Body of pancreas (tissue), 4 donors: ENCODE results near the gene SATB2. TPM values are rescaled to one million over a fixed set of nuclear protein-coding genes. Genes with fewer than 3 reads are reported as not detected.

Experiments
- ATAC-seq: fragments of 150-250 bp; one replicate; pipeline ENCODE4 v1.9.1; 2016
- DNase-seq, 4 donors: peaks; one replicate each; pipeline ENCODE4 v3.0.0-alpha.2; 2019
- H3K27ac ChIP-seq, 4 donors: fragments of 200-600 bp; sonication (generic); 1 replicate in 3 of 4; 2 replicates in 1 of 4; pipeline versions ENCODE4 v1.5.1 to v1.6.1; 2016 to 2019; ENCODE audit warnings: mild to moderate bottlenecking in 1 of 4, mixed read lengths in 1 of 4, moderate library complexity in 1 of 4
- H3K27me3 ChIP-seq, 2 donors: fragments of 200-600 bp; sonication (generic); one replicate each; pipeline ENCODE4 v1.6.0; 2016; ENCODE audit warnings: mild to moderate bottlenecking in 1 of 2
- H3K36me3 ChIP-seq, 2 donors: fragments of 200-600 bp; sonication (generic); replicated peaks in 1 of 2; 2 replicates each; pipeline ENCODE4 v1.5.1; 2016; ENCODE audit warnings: low read depth in 2 of 2; ENCODE audit not compliant: insufficient read depth in 1 of 2
- H3K4me1 ChIP-seq: fragments of 200-600 bp; sonication (generic); one replicate; pipeline ENCODE4 v1.6.0; 2016
- H3K4me3 ChIP-seq, 2 donors: fragments of 200-600 bp; sonication (generic); 1 replicate in 1 of 2; 2 replicates in 1 of 2; pipeline ENCODE4 v1.5.1; 2016 to 2019
- H3K9me3 ChIP-seq, 3 donors: fragments of 200-600 bp; sonication (generic); 1 replicate in 2 of 3; 2 replicates in 1 of 3; pipeline ENCODE4 v1.5.1; 2016
- POLR2A ChIP-seq, 3 donors: fragments of 450-650 bp; IDR thresholded peaks; one replicate each; pipeline ENCODE4 v1.6.1; 2016; ENCODE audit warnings: antibody characterized with exemption in 3 of 3, mild to moderate bottlenecking in 2 of 3
- WGBS, 2 donors: methylation state at CpG; one replicate each; pipeline ENCODE4 v1.1.5; 2017; 5-methylcytosine and 5-hydroxymethylcytosine counted together
- intact Hi-C: fragments of 100-400 bp; cut with DNase I; formaldehyde crosslinking; loops from one replicate; pipeline ENCODE4 v1.15.1; 2023
- total RNA-seq, 2 donors: library from RNA; depleted of rRNA; stranded (reverse); fragments of >200 nt; gene quantifications; one replicate each; pipeline ENCODE4 v1.1.0, GENCODE V29; 2016
- TF ChIP-seq, protein P1 (sequence below), 7 experiments: fragments of 450-650 bp in 4 of 7; fragments of 200-600 bp in 3 of 7; sonication (generic) in 3 of 7; IDR thresholded peaks; one replicate each; pipeline ENCODE4 v1.5.1; 2016 to 2019; ENCODE audit warnings: antibody characterized with exemption in 7 of 7

SATB2 gene
- total RNA-seq, 2 donors from 2014 or later, result 2.6 to 4.3 TPM

DNA sequence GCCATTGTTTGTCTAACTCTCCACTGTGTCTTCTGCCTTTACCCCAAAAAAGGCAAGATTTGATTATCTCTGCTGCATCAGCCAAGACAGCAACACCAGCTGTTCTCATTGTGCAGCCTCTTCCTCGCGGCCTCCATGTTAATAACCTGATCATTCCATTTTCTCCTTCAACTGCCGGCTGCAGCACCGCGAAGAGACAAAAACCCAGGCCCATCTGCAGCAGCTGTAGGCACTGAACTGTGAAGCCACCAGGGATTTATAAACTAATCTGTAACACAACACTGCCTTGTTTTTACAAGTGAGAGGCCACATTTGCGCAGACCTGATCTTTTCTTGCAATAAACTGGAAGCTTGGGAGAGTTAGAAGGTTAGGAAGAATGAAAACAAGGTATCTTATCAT, 147.8 kb downstream of the SATB2 start:
- no peak for ATAC-seq
- DNase-seq, result no peak
- no peak for TF ChIP-seq POLR2A (IDR thresholded peaks at IDR 0.05)
- intact Hi-C loops, result no loop called here
- Histone ChIP-seq H3K4me1 (no peaks in the 10 kb centered on the region), H3K27ac (no peak overlapping the region), H3K36me3 (peaks cover 0 to 1% of the 10 kb centered on the region in 2 donors), H3K9me3 (no peaks in the 10 kb centered on the region), H3K27me3 (no peaks in the 10 kb centered on the region), H3K4me3 (no peak overlapping the region)
- WGBS, 2 donors, result 86 to 95% methylated on average over 6 of the region's 6 CpGs

DNA sequence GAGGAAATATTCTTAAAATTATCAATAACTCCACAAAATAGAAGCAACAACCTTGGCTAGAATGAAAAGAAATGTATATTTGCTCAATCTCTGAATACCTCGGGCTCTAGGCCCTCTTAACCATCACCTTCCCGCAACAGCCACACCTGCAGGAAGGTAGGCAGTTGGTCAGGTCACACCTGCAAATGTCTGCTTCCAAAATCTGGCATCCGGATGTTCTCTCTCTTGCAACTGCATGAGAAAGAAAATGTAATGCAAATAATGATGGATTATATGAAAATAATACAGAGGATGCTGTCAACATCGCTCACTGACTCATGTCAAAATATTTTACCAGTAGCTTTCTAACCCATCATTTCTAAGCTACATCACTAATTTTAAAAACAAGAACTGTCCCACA, 148.3 kb downstream of the SATB2 start:
- 81 to 85% methylated on average over 4 of the region's 4 CpGs for WGBS, 2 donors

DNA sequence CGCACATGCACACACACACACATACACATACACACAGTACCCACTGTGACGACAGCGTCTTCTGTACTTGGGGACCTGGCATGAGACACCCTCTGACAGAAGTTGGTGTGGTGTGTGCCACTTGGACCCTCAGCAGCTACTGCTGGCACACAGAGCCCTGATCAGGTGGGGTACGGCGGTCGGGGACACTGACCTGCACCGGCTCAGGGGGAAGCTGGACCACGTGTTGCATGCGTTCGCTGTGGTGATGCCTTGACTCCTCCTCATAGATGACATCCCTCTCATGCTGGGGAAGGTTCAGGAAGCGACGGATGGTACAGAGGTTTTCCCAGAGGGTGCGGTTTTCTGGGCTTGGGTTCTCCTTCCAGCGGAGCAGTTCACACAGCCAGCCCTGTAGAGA, 149.2 kb downstream of the SATB2 start:
- peaks cover 0 to 1% of the 10 kb centered on the region in 2 donors for H3K36me3 ChIP-seq
- no peak overlapping the region for H3K27ac ChIP-seq
- WGBS, 2 donors, result 92 to 94% methylated on average over 14 of the region's 14 CpGs
- no peaks in the 10 kb centered on the region for H3K27me3 ChIP-seq
- H3K9me3 ChIP-seq, result no peaks in the 10 kb centered on the region
- no peak for DNase-seq
- ATAC-seq, result no peak
- H3K4me3 ChIP-seq, result no peak overlapping the region
- H3K4me1 ChIP-seq, result no peaks in the 10 kb centered on the region
- intact Hi-C loops, result no loop called here
- TF ChIP-seq, protein P1, sequence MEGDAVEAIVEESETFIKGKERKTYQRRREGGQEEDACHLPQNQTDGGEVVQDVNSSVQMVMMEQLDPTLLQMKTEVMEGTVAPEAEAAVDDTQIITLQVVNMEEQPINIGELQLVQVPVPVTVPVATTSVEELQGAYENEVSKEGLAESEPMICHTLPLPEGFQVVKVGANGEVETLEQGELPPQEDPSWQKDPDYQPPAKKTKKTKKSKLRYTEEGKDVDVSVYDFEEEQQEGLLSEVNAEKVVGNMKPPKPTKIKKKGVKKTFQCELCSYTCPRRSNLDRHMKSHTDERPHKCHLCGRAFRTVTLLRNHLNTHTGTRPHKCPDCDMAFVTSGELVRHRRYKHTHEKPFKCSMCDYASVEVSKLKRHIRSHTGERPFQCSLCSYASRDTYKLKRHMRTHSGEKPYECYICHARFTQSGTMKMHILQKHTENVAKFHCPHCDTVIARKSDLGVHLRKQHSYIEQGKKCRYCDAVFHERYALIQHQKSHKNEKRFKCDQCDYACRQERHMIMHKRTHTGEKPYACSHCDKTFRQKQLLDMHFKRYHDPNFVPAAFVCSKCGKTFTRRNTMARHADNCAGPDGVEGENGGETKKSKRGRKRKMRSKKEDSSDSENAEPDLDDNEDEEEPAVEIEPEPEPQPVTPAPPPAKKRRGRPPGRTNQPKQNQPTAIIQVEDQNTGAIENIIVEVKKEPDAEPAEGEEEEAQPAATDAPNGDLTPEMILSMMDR (IDR thresholded peaks at IDR 0.05), result no peak
- TF ChIP-seq POLR2A (IDR thresholded peaks at IDR 0.05), result no peak

More for the DNA sequence above, 148.3 kb downstream of the SATB2 start:
- ATAC-seq (no peak), DNase-seq (no peak)
- Histone ChIP-seq H3K36me3 (peaks cover 0 to 1% of the 10 kb centered on the region in 2 donors), H3K4me1 (no peaks in the 10 kb centered on the region), H3K4me3 (no peak overlapping the region), H3K9me3 (no peaks in the 10 kb centered on the region), H3K27ac (no peak overlapping the region), H3K27me3 (no peaks in the 10 kb centered on the region)
- intact Hi-C loops, result no loop called here
- TF ChIP-seq, protein P1 (IDR thresholded peaks at IDR 0.05), result no peak
- no peak for TF ChIP-seq POLR2A (IDR thresholded peaks at IDR 0.05)

DNA sequence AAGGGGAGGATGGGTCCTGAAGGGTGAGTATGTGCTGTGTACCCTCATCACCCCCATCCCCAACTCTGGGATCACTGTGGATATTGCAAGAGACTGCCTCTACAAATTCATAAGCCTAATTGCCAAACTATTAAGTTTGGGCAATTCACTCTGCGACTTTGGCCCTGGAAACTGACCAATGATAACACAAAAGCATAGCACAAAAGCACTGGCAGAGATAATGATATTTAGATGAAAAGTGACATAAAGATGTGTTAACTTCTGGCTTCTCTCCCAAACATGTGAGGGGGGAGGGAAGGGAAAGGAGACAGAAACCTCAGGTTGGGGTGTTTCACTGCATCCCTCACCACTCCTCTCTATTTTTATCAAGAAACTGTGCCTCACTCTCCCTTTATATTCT, 150.3 kb downstream of the SATB2 start:
- DNase-seq (no peak), ATAC-seq (no peak)
- intact Hi-C loops, result no loop called here
- Histone ChIP-seq H3K4me1 (no peaks in the 10 kb centered on the region), H3K36me3 (peaks cover 0 to 1% of the 10 kb centered on the region in 2 donors), H3K27me3 (no peaks in the 10 kb centered on the region), H3K27ac (no peak overlapping the region), H3K9me3 (no peaks in the 10 kb centered on the region), H3K4me3 (no peak overlapping the region)
- WGBS, 2 donors, result 83 to 85% methylated on average over 1 of the region's 1 CpG
- TF ChIP-seq, protein P1 (IDR thresholded peaks at IDR 0.05), result no peak
- TF ChIP-seq POLR2A (IDR thresholded peaks at IDR 0.05), result no peak

DNA sequence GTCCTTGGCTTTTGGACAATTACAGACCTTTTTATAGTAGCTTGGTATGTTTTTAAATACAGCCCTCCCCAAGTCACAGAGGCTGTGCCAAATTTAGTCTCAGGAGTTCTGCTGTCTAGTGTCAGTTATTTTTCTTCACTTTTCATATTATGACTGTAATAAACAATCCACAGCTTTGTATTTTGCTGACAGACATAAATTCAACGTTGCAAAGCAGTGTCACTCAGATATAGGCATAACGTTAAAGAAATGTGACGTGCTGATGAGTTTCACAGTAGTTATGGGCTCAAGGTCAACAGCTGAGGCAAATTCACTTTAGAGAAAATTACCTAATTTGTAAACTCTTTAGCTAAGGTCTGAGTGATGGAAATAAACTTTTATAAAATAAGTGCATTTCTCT, 151.6 kb downstream of the SATB2 start:
- H3K9me3 ChIP-seq, result no peaks in the 10 kb centered on the region
- H3K27me3 ChIP-seq, result no peaks in the 10 kb centered on the region
- intact Hi-C loops, result no loop called here
- peaks cover 0 to 1% of the 10 kb centered on the region in 2 donors for H3K36me3 ChIP-seq
- 50 to 52% methylated on average over 3 of the region's 3 CpGs for WGBS, 2 donors
- TF ChIP-seq, protein P1 (IDR thresholded peaks at IDR 0.05), result no peak
- TF ChIP-seq POLR2A (IDR thresholded peaks at IDR 0.05), result no peak
- ATAC-seq (no peak), DNase-seq (no peak)
- H3K4me3 ChIP-seq, result no peak overlapping the region
- no peak overlapping the region for H3K27ac ChIP-seq
- H3K4me1 ChIP-seq, result no peaks in the 10 kb centered on the region
